NCI-H1694 treated with DMSO at 0.1 percent for 48 hours (cell line): ENCODE measurements around the gene ATP8A2.
"Not testable (repeated sequence)": the region's sequence is repeated elsewhere in the genome, so short reads cannot be mapped to it uniquely, and the experiment has no call there.

Source experiments
- DNase-seq: peaks from one replicate; lab custom pipeline; 2025; lab: John Stamatoyannopoulos, UW

ATP8A2 gene

GRCh38 chr13:25548991-25549390 lies 177.2 kb downstream of the ATP8A2 start:
- DNase-seq, result not testable (repeated sequence)

GRCh38 chr13:25561812-25562211 lies 190.0 kb downstream of the ATP8A2 start:
- DNase-seq, result no peak

- no peak for DNase-seq
Measured at GRCh38 chr13:25570185-25570584, 198.4 kb downstream of the ATP8A2 start.

GRCh38 chr13:25571237-25571636 lies 199.5 kb downstream of the ATP8A2 start:
- no peak for DNase-seq

- not testable (repeated sequence) for DNase-seq
Measured at GRCh38 chr13:25572171-25572570, 200.4 kb downstream of the ATP8A2 start.

GRCh38 chr13:25574437-25575411 lies 202.9 kb downstream of the ATP8A2 start:
- DNase-seq, result peak; percentile 78

GRCh38 chr13:25575562-25575961 lies 203.8 kb downstream of the ATP8A2 start:
- no peak for DNase-seq

- no peak for DNase-seq
Measured at GRCh38 chr13:25578526-25578925, 206.8 kb downstream of the ATP8A2 start.

GRCh38 chr13:25579221-25579620 lies 207.4 kb downstream of the ATP8A2 start:
- DNase-seq, result no peak

- DNase-seq, result peak; percentile 35
Measured at GRCh38 chr13:25581351-25581750, 209.6 kb downstream of the ATP8A2 start.

GRCh38 chr13:25584087-25584486 lies 212.3 kb downstream of the ATP8A2 start:
- DNase-seq, result no peak

GRCh38 chr13:25585000-25585399 lies 213.2 kb downstream of the ATP8A2 start:
- no peak for DNase-seq

GRCh38 chr13:25587326-25587980 lies 215.7 kb downstream of the ATP8A2 start:
- DNase-seq, result no peak

- no peak for DNase-seq
Measured at GRCh38 chr13:25588336-25589060, 216.7 kb downstream of the ATP8A2 start.

GRCh38 chr13:25598421-25598820 lies 226.6 kb downstream of the ATP8A2 start:
- DNase-seq, result no peak

- no peak for DNase-seq
Measured at GRCh38 chr13:25602176-25602575, 230.4 kb downstream of the ATP8A2 start.

- no peak for DNase-seq
Measured at GRCh38 chr13:25604106-25604505, 232.3 kb downstream of the ATP8A2 start.

- DNase-seq, result no peak
Measured at GRCh38 chr13:25607096-25607495, 235.3 kb downstream of the ATP8A2 start.

GRCh38 chr13:25608181-25608580 lies 236.4 kb downstream of the ATP8A2 start:
- DNase-seq, result peak; percentile 81

- DNase-seq, result no peak
Measured at GRCh38 chr13:25616674-25617073, 244.9 kb downstream of the ATP8A2 start.

- DNase-seq, result no peak
Measured at GRCh38 chr13:25619897-25620296, 248.1 kb downstream of the ATP8A2 start.

GRCh38 chr13:25625414-25625813 lies 253.6 kb downstream of the ATP8A2 start:
- no peak for DNase-seq
